Right lobe of liver (tissue), 6 donors: Measurements from ENCODE around the gene TCHH. TPM values are rescaled to one million over a fixed set of nuclear protein-coding genes. Genes with fewer than 3 reads are reported as not detected.

Source experiments
- ATAC-seq, 4 donors: fragments of 200-7000 bp; cut with Tn5 transposase; one replicate each; pipeline ENCODE4 v1.9.1; 2020; ENCODE audit warnings: mild to moderate bottlenecking in 4 of 4, moderate library complexity in 4 of 4
- DNase-seq, 3 donors: peaks; one replicate each; pipeline ENCODE4 v3.0.0-alpha.2; 2020
- H3K27ac ChIP-seq, 3 donors: fragments of 200-600 bp; one replicate each; pipeline ENCODE4 v1.8.0; 2022
- H3K27me3 ChIP-seq, 2 donors: fragments of 200-600 bp; one replicate each; pipeline ENCODE4 v1.8.0; 2022
- H3K36me3 ChIP-seq, 4 donors: fragments of 200-600 bp; sonication (generic) in 1 of 4; one replicate each; pipeline versions ENCODE4 v1.5.1 to v1.8.0; 2017 to 2022; ENCODE audit warnings: control low read depth in 1 of 4
- H3K4me1 ChIP-seq, 4 donors: fragments of 200-600 bp; sonication (generic) in 1 of 4; one replicate each; pipeline versions ENCODE4 v1.5.1 to v1.8.0; 2017 to 2022; ENCODE audit warnings: control low read depth in 1 of 4
- H3K4me3 ChIP-seq, 3 donors: fragments of 200-600 bp; one replicate each; pipeline ENCODE4 v1.8.0; 2022
- H3K9me3 ChIP-seq, 4 donors: fragments of 200-600 bp; sonication (generic) in 1 of 4; one replicate each; pipeline versions ENCODE4 v1.5.1 to v1.8.0; 2017 to 2022; ENCODE audit warnings: control low read depth in 1 of 4
- CTCF ChIP-seq, 4 donors: fragments of 200-600 bp in 3 of 4; fragments of 450-650 bp in 1 of 4; IDR thresholded peaks; one replicate each; pipeline versions ENCODE4 v1.5.1 to v1.8.0; 2016 to 2022; ENCODE audit warnings: antibody characterized with exemption in 4 of 4, mild to moderate bottlenecking in 2 of 4
- POLR2A ChIP-seq: fragments of 450-650 bp; IDR thresholded peaks from one replicate; pipeline ENCODE4 v1.6.1; 2017; ENCODE audit warnings: antibody characterized with exemption, mild to moderate bottlenecking
- WGBS: methylation state at CpG from one replicate; pipeline ENCODE4 v1.1.6; 2018; ENCODE audit warnings: low coverage, low lambda C conversion rate; ENCODE audit not compliant: insufficient coverage; ENCODE audit errors: missing lambda C conversion rate; 5-methylcytosine and 5-hydroxymethylcytosine counted together
- intact Hi-C, 2 donors: fragments of 100-400 bp; cut with DNase I; formaldehyde crosslinking; loops; one replicate each; pipeline versions ENCODE4 v1.11.2 to v1.14.1; 2022
- total RNA-seq, 6 experiments: library from RNA; depleted of rRNA in 2 of 6; stranded (reverse); fragments of >200 nt in 2 of 6; fragmentation: NEBNext Ultra II Directional in 3 of 6; extraction: Animal tissue kit (Norgen Biotek cat#: 25700) in 3 of 6; gene quantifications; one replicate each; pipeline versions ENCODE4 v1.1.0 to v1.2.4, GENCODE V29; 2016 to 2023
- donor health status: DM: no; HTN: yes; CAD: no.
- donor health status: DM: no; HTN: no; CAD: no.
- donor health status: DM: no; HTN: no; CAD: no.
- donor health status: DM: no; HTN: yes; CAD: no.
- donor health status: DM: no; HTN: yes; CAD: no.

TCHH gene
- total RNA-seq, 6 experiments from 2014 or later: 0.02 to 0.25 (median 0.12) TPM; not detected in 2

GRCh38 chr1:152112885-152113432 is 2.3 kb downstream of the TCHH start:
- Histone ChIP-seq H3K36me3 (no peaks in the 10 kb centered on the region), H3K27me3 (peaks cover 4 to 6% of the 10 kb centered on the region in 2 donors), H3K4me3 (no peak overlapping the region), H3K27ac (no peak overlapping the region), H3K4me1 (peaks cover 0 to 16% (median 4%) of the 10 kb centered on the region in 4 donors), H3K9me3 (no peaks in the 10 kb centered on the region)
- DNase-seq (no peak), ATAC-seq (no peak)
- intact Hi-C loops: no loop called here
- no peak for TF ChIP-seq CTCF (IDR thresholded peaks at IDR 0.05)
- no peak for TF ChIP-seq POLR2A
- WGBS: 20% methylated on average over 13 of the region's 13 CpGs

DNA sequence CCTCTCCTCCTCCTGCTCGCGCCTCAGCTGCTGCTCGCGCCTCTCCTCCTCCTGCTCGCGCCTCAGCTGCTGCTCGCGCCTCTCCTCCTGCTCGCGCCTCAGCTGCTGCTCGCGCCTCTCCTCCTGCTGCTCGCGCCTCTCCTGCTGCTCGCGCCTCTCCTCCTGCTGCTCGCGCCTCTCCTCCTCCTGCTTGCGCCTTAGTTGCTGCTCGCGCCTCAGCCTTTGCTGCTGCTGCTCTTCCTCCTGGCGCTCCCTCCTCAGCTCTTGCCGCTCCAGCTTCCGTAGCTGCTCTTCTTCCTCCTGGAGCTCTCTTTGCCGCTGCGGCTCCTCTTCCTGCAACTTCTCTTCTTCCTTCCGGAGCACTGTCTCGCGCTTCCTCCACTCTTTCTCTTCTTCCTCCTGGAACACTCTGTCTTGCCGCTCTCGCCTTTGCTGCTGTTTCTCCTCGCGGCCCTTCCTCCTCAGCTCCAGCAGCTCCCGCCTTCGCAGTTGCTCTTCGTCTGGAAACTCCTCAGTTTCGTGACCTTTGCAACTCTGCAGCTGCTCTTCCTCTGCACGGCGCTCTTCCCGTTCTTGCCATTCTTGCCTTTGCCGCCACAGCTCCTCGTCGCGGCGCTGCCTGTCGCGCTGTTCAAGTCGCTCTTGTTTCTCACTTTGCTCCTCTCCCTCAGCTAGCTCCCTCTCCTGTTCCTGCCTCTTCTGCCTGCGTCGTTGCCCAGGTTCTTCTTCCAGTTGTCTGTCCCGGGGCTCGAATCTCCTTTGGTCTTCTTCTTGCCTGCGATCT is 3.0 kb downstream of the TCHH start:
- intact Hi-C loops: no loop called here
- Histone ChIP-seq H3K27ac (no peak overlapping the region), H3K27me3 (peaks cover 4 to 12% of the 10 kb centered on the region in 2 donors), H3K9me3 (no peaks in the 10 kb centered on the region), H3K4me1 (peaks cover 0 to 21% (median 4%) of the 10 kb centered on the region in 4 donors), H3K4me3 (no peak overlapping the region), H3K36me3 (no peaks in the 10 kb centered on the region)
- peak in 1 of 3 donors; percentile 40 for DNase-seq
- TF ChIP-seq POLR2A (no peak), CTCF (IDR thresholded peaks at IDR 0.05) (no peak)
- 2% methylated on average over 49 of the region's 53 CpGs for WGBS
- no peak for ATAC-seq

DNA sequence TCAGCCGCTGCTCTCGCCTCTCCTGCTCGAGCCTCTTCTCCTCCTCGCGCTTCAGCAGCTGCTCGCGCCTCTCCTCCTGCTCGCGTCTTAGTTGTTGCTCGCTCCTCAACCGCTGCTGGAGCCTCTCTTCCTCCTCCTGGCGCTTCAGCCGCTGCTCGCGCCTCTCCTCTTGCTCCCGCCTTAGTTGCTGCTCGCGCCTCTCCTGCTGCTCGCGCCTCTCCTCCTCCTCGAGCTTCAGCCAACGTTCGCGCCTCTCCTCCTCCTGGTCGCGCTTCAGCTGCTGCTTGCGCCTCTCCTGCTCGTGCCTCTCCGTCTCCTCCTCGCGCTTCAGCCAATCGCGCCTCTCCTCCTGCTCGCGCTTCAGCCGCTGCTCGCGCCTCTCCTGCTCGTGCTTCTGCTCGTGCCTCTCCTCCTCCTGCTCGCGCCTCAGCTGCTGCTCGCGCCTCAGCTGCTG is 3.7 kb downstream of the TCHH start:
- TF ChIP-seq CTCF (IDR thresholded peaks at IDR 0.05): no peak
- no peak for TF ChIP-seq POLR2A
- Histone ChIP-seq H3K9me3 (no peaks in the 10 kb centered on the region), H3K4me3 (peak overlapping the region in 2 of 3 donors; percentile 18 to 33), H3K27ac (no peak overlapping the region), H3K4me1 (peaks cover 0 to 21% (median 4%) of the 10 kb centered on the region in 4 donors), H3K27me3 (peaks cover 4 to 19% of the 10 kb centered on the region in 2 donors), H3K36me3 (no peaks in the 10 kb centered on the region)
- intact Hi-C loops: no loop called here
- DNase-seq: peak in 1 of 3 donors; percentile 48
- ATAC-seq: no peak
- 2% methylated on average over 44 of the region's 44 CpGs for WGBS

DNA sequence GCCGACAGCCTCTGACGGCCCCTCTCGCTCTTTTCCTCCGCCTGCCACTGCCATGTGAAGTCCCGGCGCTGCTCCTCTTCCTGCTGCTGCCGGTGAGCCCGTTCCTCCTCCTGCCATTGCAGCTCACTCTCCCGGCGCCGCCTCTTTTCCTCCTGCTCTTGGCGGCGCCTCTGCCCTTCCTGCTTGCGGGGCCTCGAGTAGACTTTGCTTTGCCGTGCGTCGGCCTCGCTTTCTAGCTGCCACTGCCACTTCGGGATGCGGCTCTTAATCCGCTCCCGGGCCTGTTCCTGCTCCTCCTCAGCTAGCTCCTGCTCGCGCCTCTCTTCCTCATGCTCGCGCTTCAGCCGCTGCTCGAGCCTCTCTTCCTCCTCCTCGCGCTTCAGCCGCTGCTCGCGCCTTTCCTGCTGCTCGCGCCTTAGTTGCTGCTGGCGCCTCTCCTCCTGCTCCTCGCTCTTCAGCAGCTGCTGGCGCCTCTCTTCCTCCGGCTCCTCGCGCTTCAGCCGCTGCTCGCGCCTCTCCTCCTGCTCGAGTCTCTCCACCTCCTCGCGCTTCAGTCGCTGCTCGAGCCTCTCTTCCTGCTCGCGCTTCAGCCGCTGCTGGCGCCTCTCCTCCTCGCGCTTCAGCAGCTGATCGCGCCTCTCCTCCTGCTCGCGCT is 4.3 kb downstream of the TCHH start:
- DNase-seq (peak in 2 of 3 donors; percentile 32 to 57), ATAC-seq (peak; percentile 43 to 63 (median 58))
- H3K27ac ChIP-seq: no peak overlapping the region
- TF ChIP-seq POLR2A: no peak
- TF ChIP-seq CTCF (IDR thresholded peaks at IDR 0.05): no peak
- H3K9me3 ChIP-seq: no peaks in the 10 kb centered on the region
- under 1% methylated on average over 59 of the region's 60 CpGs for WGBS
- H3K4me1 ChIP-seq: peaks cover 0 to 21% (median 4%) of the 10 kb centered on the region in 4 donors
- H3K4me3 ChIP-seq: peak overlapping the region; percentile 18 to 34 (median 33)
- no peaks in the 10 kb centered on the region for H3K36me3 ChIP-seq
- H3K27me3 ChIP-seq: peaks cover 4 to 20% of the 10 kb centered on the region in 2 donors
- intact Hi-C loops: no loop called here
